H1 (cell line): ENCODE results near the gene PCDHGB5.
"Not testable (repeated sequence)": the region's sequence is repeated elsewhere in the genome, so short reads cannot be mapped to it uniquely, and the experiment has no call there.

Experiments used
- POLR2A ChIP-seq, 2 experiments: IDR thresholded peaks; 1 replicate in 1 of 2; 2 replicates in 1 of 2; pipeline ENCODE4 v1.6.1; 2011; ENCODE audit warnings: low read depth in 2 of 2, low read length in 2 of 2, mild to moderate bottlenecking in 2 of 2; ENCODE audit errors: control extremely low read depth in 1 of 2
- TF ChIP-seq, protein P1 (sequence below): IDR thresholded peaks from 2 replicates; pipeline ENCODE4 v1.6.1; 2012; ENCODE audit warnings: inconsistent platforms
- TF ChIP-seq, protein P2 (sequence below), 3 experiments: IDR thresholded peaks; 1 replicate in 2 of 3; 2 replicates in 1 of 3; pipeline versions ENCODE4 v1.5.1 to v1.6.1; 2011; ENCODE audit warnings: low read length in 3 of 3, mild to moderate bottlenecking in 3 of 3, inconsistent platforms in 2 of 3, low read depth in 1 of 3, moderate library complexity in 1 of 3; ENCODE audit not compliant: insufficient read depth in 1 of 3; ENCODE audit errors: control extremely low read depth in 1 of 3

GRCh38 chr5:141415275-141415618, 17.5 kb downstream of the PCDHGB5 start:
- TF ChIP-seq, protein P1, sequence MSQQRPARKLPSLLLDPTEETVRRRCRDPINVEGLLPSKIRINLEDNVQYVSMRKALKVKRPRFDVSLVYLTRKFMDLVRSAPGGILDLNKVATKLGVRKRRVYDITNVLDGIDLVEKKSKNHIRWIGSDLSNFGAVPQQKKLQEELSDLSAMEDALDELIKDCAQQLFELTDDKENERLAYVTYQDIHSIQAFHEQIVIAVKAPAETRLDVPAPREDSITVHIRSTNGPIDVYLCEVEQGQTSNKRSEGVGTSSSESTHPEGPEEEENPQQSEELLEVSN: not testable (repeated sequence)
- not testable (repeated sequence) for TF ChIP-seq POLR2A (IDR thresholded peaks at IDR 0.05; ENCODE audit: control extremely low read depth in 1 of 2, low read depth in 2 of 2, low read length in 2 of 2)
- TF ChIP-seq, protein P2, sequence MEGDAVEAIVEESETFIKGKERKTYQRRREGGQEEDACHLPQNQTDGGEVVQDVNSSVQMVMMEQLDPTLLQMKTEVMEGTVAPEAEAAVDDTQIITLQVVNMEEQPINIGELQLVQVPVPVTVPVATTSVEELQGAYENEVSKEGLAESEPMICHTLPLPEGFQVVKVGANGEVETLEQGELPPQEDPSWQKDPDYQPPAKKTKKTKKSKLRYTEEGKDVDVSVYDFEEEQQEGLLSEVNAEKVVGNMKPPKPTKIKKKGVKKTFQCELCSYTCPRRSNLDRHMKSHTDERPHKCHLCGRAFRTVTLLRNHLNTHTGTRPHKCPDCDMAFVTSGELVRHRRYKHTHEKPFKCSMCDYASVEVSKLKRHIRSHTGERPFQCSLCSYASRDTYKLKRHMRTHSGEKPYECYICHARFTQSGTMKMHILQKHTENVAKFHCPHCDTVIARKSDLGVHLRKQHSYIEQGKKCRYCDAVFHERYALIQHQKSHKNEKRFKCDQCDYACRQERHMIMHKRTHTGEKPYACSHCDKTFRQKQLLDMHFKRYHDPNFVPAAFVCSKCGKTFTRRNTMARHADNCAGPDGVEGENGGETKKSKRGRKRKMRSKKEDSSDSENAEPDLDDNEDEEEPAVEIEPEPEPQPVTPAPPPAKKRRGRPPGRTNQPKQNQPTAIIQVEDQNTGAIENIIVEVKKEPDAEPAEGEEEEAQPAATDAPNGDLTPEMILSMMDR (IDR thresholded peaks at IDR 0.05; ENCODE audit: control extremely low read depth in 1 of 3, insufficient read depth in 1 of 3, low read depth in 1 of 3, low read length in 3 of 3): not testable (repeated sequence)
